ENCODE measurements around the gene CD63. TPM values are rescaled to one million over a fixed set of nuclear protein-coding genes. Genes with fewer than 3 reads are reported as not detected.

The CD63 gene
- total and polyA plus RNA-seq, 2 donors (not counting 1 experiment from before 2014, with no cell fraction given), result 2,890 to 3,424 TPM

DNA sequence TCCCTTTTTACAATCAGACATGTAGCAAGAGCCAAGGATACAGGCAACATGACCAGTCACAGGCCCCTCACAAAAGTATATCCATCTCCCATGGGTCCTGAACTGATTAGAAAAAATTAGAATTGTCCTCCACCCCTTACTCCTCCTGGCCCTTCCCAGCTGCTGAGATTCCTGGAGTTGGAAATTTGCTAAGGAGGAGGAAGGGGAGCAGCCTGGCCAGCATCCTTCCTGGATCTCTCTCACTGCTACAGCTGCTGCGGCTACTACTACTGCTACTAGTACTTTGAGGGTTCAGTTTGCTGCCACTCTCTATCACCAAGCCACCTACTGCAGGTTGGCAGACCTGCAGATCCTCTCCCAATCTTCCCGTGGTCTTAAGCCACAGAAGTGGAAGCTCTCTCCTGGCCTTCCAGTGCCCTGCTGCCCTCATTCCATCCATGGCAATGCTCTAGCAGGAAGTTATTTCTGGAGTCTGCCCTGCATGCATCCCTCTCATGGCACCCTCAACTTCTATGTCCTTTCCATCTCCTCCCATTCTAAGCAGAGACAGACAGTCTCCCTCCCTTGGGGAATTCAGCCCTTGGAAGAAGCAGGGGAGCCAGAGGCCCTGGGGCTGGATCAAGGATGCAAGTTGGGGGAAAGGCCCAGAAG lies 22.1 kb downstream of the CD63 start:
- no peaks in the 10 kb centered on the region for H3K36me3 ChIP-seq (ENCODE audit: control insufficient read depth, insufficient read depth, low read length)
- no peak for DNase-seq (ENCODE audit: low read depth in 2 of 2)
- peak overlapping the region; percentile 59 for H3K9ac ChIP-seq (ENCODE audit: insufficient read depth, low read length)
- no peaks in the 10 kb centered on the region for H3K9me3 ChIP-seq (ENCODE audit: control insufficient read depth, insufficient read depth, low read depth, low read length)
- no peak for TF ChIP-seq EZH2 (IDR thresholded peaks at IDR 0.05; ENCODE audit: low read length, missing control alignments)
- TF ChIP-seq, protein P1, sequence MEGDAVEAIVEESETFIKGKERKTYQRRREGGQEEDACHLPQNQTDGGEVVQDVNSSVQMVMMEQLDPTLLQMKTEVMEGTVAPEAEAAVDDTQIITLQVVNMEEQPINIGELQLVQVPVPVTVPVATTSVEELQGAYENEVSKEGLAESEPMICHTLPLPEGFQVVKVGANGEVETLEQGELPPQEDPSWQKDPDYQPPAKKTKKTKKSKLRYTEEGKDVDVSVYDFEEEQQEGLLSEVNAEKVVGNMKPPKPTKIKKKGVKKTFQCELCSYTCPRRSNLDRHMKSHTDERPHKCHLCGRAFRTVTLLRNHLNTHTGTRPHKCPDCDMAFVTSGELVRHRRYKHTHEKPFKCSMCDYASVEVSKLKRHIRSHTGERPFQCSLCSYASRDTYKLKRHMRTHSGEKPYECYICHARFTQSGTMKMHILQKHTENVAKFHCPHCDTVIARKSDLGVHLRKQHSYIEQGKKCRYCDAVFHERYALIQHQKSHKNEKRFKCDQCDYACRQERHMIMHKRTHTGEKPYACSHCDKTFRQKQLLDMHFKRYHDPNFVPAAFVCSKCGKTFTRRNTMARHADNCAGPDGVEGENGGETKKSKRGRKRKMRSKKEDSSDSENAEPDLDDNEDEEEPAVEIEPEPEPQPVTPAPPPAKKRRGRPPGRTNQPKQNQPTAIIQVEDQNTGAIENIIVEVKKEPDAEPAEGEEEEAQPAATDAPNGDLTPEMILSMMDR (conservative IDR thresholded peaks at IDR 0.05 in 1 of 2, IDR thresholded peaks at IDR 0.05 in 1 of 2; ENCODE audit: low read depth in 1 of 2, low read length in 2 of 2), result no peak
- no peak overlapping the region for H3K27ac ChIP-seq (ENCODE audit: insufficient read depth, low read length)
- peaks cover 28% of the 10 kb centered on the region for H3K79me2 ChIP-seq (ENCODE audit: control insufficient read depth, insufficient read depth, low read length)
- H3K4me1 ChIP-seq (ENCODE audit: control insufficient read depth, extremely low read depth, insufficient read depth, low read length), result peaks cover 20% of the 10 kb centered on the region
- H2AFZ ChIP-seq (ENCODE audit: low read length), result no peak overlapping the region
- no peaks in the 10 kb centered on the region for H4K20me1 ChIP-seq (ENCODE audit: control insufficient read depth, extremely low read depth, insufficient read depth, low read length)
- peak overlapping the region; percentile 55 to 70 (median 65) for H3K4me3 ChIP-seq (replicated peaks in 1 of 4; ENCODE audit: control extremely low read depth in 1 of 4, insufficient read depth in 1 of 4, low read depth in 3 of 4, low read length in 4 of 4)
- H3K4me2 ChIP-seq (ENCODE audit: extremely low read depth, insufficient read depth, low read length), result peak overlapping the region; percentile 79
- no peaks in the 10 kb centered on the region for H3K27me3 ChIP-seq (ENCODE audit: control insufficient read depth, insufficient read depth, low read length)

DNA sequence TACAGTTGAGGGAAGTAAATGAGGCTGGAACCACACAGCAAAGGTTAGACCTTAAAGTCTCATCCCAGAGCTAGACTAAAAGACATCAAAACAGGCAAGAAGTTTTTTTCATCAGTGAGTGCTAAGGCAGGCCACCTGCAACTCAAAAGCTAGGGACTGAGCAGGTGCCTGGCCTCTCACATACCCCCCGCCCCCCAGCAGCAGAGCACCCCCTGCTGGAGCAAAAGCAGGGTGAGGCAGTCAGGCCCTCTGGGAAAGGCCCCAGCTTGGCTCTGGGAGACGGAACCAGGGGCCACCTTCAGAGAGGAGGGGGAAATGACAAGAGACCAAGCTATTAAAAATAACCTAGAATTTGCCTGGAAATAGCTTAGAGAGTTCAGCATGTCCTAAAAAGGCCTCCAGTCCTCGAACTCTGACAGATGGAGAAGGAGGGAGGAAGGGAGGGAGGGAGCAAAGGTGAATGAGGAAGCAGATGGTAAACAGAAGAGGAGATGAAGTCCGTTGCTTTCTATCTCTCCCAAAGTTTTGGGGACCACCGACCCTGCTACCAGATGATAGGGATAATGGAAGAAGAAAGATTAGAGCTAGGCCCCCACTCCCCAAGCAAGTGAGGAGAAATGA lies 22.9 kb downstream of the CD63 start:
- Histone ChIP-seq H3K4me2 (ENCODE audit: extremely low read depth, insufficient read depth, low read length) (peak overlapping the region; percentile 79), H4K20me1 (ENCODE audit: control insufficient read depth, extremely low read depth, insufficient read depth, low read length) (no peaks in the 10 kb centered on the region), H3K9me3 (ENCODE audit: control insufficient read depth, insufficient read depth, low read depth, low read length) (no peaks in the 10 kb centered on the region), H3K4me3 (replicated peaks in 1 of 4; ENCODE audit: control extremely low read depth in 1 of 4, insufficient read depth in 1 of 4, low read depth in 3 of 4, low read length in 4 of 4) (peak overlapping the region in 3 of 4 experiments; percentile 55 to 70 (median 70)), H3K27me3 (ENCODE audit: control insufficient read depth, insufficient read depth, low read length) (no peaks in the 10 kb centered on the region), H3K9ac (ENCODE audit: insufficient read depth, low read length) (no peak overlapping the region), H3K79me2 (ENCODE audit: control insufficient read depth, insufficient read depth, low read length) (peaks cover 28% of the 10 kb centered on the region), H3K4me1 (ENCODE audit: control insufficient read depth, extremely low read depth, insufficient read depth, low read length) (peaks cover 23% of the 10 kb centered on the region), H2AFZ (ENCODE audit: low read length) (no peak overlapping the region), H3K36me3 (ENCODE audit: control insufficient read depth, insufficient read depth, low read length) (peaks cover 2% of the 10 kb centered on the region), H3K27ac (ENCODE audit: insufficient read depth, low read length) (no peak overlapping the region)
- TF ChIP-seq, protein P1 (conservative IDR thresholded peaks at IDR 0.05 in 1 of 2, IDR thresholded peaks at IDR 0.05 in 1 of 2; ENCODE audit: low read depth in 1 of 2, low read length in 2 of 2), result peak; percentile 32 to 50
- TF ChIP-seq EZH2 (IDR thresholded peaks at IDR 0.05; ENCODE audit: low read length, missing control alignments), result no peak
- DNase-seq (ENCODE audit: low read depth in 2 of 2), result no peak

DNA sequence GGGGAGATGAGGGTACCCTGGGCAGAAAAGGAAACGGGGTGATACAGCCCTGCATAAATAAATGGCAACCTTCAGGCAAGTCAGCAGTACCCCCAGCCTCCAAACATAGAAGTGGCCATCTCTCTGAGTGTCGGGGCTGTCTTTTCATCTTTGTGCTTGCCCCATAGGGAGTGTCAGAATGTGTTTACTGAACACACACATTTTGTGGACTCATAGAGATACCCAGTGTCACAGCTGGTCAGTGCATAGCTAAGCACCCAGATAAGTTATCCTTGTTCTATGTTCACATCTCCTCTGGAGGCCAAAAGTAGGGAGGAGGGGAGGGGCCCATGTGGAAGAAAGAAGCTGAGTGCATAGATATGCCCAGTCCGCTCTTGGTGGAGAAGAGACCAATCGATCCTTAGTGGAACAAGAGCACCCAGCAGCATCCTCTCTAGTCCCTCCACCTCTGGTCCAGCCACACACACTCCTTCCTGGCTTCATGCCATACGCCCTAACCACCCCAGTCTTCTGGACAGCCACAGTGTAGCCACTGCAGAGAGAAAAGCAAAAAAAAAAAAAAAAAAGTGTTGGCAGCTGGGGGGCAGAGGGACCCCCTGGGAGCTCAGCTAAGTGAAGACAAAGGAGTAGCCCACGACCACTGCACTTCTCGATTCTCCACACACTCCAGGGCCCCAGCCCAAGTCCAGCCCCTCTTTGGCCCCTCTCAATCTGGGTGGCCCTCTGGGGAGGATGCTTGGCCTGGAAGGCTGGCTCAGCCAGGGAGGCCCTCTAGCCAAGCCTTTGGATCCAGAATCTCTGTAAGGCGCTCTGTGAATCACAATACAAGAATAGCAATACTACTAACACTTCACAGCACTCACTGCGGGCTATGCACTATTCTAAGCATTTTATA lies 23.7 kb downstream of the CD63 start:
- Histone ChIP-seq H3K79me2 (ENCODE audit: control insufficient read depth, insufficient read depth, low read length) (peaks cover 28% of the 10 kb centered on the region), H3K9ac (ENCODE audit: insufficient read depth, low read length) (no peak overlapping the region), H3K27ac (ENCODE audit: insufficient read depth, low read length) (no peak overlapping the region), H3K4me2 (ENCODE audit: extremely low read depth, insufficient read depth, low read length) (peak overlapping the region; percentile 79), H3K9me3 (ENCODE audit: control insufficient read depth, insufficient read depth, low read depth, low read length) (no peaks in the 10 kb centered on the region), H3K36me3 (ENCODE audit: control insufficient read depth, insufficient read depth, low read length) (peaks cover 2% of the 10 kb centered on the region), H2AFZ (ENCODE audit: low read length) (no peak overlapping the region), H3K27me3 (ENCODE audit: control insufficient read depth, insufficient read depth, low read length) (no peaks in the 10 kb centered on the region), H3K4me1 (ENCODE audit: control insufficient read depth, extremely low read depth, insufficient read depth, low read length) (peaks cover 23% of the 10 kb centered on the region), H4K20me1 (ENCODE audit: control insufficient read depth, extremely low read depth, insufficient read depth, low read length) (no peaks in the 10 kb centered on the region), H3K4me3 (replicated peaks in 1 of 4; ENCODE audit: control extremely low read depth in 1 of 4, insufficient read depth in 1 of 4, low read depth in 3 of 4, low read length in 4 of 4) (peak overlapping the region in 3 of 4 experiments; percentile 55 to 70 (median 70))
- DNase-seq (ENCODE audit: low read depth in 2 of 2), result no peak
- TF ChIP-seq, protein P1 (conservative IDR thresholded peaks at IDR 0.05 in 1 of 2, IDR thresholded peaks at IDR 0.05 in 1 of 2; ENCODE audit: low read depth in 1 of 2, low read length in 2 of 2), result no peak
- no peak for TF ChIP-seq EZH2 (IDR thresholded peaks at IDR 0.05; ENCODE audit: low read length, missing control alignments)
